ENCODE measurements around the gene XIAP.
A peak's percentile ranks its signal among the peaks of the same experiment; 100 is the strongest.
"Not testable (repeated sequence)": the region's sequence is repeated elsewhere in the genome, so short reads cannot be mapped to it uniquely, and the experiment has no call there.

XIAP gene

GRCh38 chrX:123876844-123877243 is 17.0 kb downstream of the XIAP start:
- no peak for DNase-seq

DNA sequence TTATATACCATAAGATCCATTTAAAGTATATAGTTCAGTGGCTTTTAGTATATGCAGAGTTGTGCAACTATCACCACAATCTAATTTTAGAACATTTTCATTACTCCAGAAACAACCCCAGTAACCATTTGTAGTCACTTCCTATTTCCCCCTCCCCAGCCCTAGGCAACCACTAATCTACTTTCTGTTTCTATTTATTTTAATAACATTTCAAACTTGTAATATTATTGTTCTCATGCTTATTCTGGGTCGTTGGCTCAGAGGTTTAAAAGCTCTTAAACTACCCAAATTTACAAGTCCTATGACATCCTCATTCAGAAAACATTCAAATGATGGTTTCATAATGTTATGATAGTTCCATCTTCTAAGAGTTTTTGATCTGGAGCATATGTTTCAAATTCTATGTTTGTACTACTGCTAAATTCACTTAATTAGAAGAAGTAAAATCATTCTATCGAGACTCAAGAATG is 18.4 kb downstream of the XIAP start:
- DNase-seq = peak; percentile 26

GRCh38 chrX:123881330-123881729 is 21.5 kb downstream of the XIAP start:
- no peak for DNase-seq

DNA sequence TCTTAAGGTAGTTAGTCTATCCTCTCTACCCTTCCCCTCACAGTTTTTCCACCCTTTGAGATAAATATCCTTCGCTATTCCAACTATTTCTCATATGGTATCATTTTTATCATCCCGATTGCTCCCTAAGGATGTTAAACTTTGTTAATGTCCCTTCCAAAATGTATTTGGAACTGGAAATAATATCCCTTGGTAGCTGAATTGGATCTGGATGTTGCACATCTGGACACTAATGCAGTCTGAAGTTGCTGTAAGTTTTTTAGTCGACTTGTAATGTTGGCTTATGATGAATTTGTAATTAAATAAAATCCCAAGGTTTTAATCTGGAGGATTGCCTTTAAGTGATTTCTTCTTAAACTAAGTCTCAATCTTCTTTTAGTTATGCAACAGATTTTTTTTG is 22.5 kb downstream of the XIAP start:
- no peak for DNase-seq

- peak; percentile 39 for DNase-seq
Observed at GRCh38 chrX:123884809-123885408, 25.1 kb downstream of the XIAP start.

- no peak for DNase-seq
Observed at GRCh38 chrX:123899701-123900100, 39.8 kb downstream of the XIAP start.

- DNase-seq = not testable (repeated sequence)
Observed at GRCh38 chrX:123903261-123903660, 43.4 kb downstream of the XIAP start.

DNA sequence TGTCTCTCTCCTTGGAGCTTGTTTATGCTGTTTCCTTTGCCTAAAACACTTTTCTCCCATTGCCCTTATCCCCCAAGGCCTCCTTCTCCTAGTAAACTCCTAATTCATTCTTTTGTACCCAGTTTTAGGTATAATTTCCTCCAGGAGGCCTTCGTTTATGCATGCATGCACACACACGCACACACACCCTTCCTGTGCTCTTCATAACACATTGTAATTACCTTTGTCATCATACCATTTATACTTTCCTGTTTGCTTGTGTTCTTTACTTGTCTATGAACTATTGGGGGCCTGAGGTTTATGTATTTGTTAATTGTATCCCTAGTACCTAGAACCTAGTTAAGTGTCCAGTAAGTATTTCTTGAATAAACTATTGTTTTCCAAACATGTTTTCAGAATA is 45.5 kb downstream of the XIAP start:
- no peak for DNase-seq

DNA sequence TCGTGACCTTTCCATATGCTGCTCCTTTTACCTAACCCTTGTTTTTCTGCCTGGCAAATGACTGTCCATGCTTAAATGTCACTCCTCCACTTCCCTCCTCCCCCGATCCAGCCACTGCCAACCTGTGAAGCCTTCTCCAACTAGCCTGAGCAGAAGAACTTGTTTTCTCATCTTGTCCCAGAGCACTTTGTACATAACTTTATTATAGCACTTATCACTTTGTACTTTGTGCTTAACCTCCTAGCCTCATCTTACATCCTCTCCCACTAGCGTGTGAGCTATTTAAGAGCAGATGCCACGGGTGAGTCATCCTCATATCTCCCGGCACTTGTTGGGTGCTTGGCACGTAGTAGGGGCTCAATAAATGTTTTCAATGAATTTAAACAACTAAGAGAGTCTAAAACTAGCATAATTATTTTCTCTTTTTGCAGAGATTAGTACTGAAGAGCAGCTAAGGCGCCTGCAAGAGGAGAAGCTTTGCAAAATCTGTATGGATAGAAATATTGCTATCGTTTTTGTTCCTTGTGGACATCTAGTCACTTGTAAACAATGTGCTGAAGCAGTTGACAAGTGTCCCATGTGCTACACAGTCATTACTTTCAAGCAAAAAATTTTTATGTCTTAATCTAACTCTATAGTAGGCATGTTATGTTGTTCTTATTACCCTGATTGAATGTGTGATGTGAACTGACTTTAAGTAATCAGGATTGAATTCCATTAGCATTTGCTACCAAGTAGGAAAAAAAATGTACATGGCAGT is 46.9 kb downstream of the XIAP start:
- no peak for DNase-seq

- no peak for DNase-seq
Observed at GRCh38 chrX:123909523-123909922, 49.7 kb downstream of the XIAP start.

DNA sequence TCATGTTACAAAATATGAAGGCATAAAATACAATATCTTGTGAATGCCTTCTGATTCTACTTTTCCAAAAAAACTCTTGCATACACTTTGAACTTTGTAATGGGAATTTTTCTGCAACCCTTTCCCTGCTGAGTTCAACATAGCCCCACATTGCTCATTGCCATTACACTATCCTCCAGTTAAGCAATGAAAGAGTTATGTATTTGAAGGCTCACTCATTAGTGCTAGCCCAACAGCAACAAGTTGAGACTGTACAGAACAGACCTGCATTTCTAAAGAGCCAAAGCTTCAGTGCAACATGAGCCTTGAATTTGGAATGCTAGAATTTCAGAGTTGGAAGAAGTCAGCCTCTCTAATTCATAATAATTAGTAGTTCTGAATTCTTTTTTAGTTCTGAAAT is 57.2 kb downstream of the XIAP start:
- no peak for DNase-seq

GRCh38 chrX:123918106-123918721 is 58.4 kb downstream of the XIAP start:
- DNase-seq = no peak

GRCh38 chrX:123920105-123920785 is 60.4 kb downstream of the XIAP start:
- no peak for DNase-seq

DNA sequence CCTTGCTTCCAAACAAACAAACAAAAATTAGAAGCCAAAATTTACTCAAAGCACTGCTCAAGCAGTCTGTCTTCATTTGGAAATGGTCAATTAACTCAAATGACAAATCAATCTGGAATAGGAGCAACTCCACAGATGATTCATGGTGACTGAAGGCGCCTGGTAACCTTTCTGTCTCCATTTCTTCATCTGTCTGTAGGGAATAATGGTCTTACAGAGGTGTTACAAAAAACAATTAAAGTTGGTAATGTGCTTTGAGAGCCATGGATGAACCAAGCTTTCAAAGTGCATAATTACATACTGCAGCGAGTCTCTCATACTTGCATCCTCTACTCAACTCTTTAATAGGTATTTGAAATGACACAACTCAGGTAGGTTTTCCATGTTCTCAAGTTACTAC is 63.4 kb downstream of the XIAP start:
- no peak for DNase-seq

- no peak for DNase-seq
Observed at GRCh38 chrX:123924186-123924585, 64.3 kb downstream of the XIAP start.

DNA sequence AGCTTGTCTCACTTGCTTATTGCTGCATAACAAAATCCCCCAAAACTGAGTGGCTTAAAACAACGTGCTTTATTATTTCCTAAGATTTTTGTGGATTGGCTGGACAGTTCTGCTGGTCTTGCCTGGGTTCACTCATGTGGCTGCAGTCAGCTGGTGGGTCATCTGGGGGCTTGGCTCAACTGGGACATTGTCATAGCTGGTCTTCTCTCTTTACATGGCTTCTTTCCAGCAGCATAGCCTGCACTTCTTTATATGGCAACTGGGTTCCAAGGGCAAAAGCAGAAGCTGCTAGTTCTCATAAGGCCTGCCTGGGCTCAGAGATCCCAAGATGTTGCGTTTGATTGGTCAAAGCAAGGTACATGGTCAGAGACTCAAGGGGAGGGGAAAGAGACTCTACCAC is 68.0 kb downstream of the XIAP start:
- no peak for DNase-seq

DNA sequence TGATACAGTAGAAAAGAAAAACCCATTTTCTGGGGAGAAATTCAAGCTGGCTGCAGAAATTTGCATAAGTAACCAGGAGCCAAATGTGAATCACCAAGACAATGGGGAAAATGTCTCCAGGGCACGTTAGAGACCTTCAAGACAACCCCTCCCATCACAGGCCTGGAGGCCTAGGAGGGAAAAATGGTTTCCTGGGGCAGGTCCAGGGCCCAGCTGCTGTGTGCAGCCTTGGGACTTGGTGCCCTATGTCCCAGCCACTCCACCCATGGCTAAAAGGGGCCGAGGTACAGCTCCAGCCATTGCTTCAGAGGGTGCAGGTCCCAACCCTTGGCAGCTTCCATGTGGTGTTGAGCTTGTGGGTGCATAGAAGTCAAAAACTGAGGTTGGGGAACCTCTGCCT is 72.2 kb downstream of the XIAP start:
- DNase-seq = not testable (repeated sequence)

DNA sequence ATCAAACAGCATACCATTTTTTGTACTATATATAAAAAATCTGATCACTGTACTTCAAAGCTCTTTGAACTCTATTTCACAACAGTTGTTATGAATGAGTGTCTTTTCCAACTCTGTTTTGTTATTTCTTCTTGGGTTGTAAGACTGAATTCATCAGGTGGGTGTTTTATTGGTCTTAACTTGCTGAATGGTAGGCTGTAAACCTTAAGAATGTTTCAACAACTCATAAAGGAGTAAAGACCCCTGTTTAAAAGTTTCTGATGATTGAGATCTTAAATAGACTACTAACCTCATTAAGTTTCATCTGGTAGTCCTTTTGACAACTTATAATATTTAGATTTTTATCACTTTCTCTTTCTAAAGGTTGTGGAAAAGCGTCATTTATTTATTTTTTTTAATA is 83.2 kb downstream of the XIAP start:
- DNase-seq = no peak

DNA sequence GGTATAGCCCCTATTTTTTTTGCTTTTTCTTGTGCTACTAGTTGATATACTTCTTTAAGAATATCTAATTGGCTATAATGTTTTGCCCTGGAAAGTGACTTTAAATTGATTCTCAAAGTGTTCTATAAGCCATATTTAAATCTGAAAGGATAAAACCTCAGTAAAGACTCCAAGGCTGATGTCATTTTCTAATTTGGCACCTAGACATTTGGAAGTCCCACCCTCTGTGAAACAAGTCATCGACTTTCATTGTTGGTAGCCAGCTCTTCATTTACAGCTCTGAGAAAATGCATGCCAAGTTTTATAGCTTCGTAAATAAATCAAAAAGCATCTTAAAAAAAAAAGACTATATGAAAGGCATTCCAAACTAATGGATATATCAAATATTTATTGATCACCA is 83.6 kb downstream of the XIAP start:
- no peak for DNase-seq

GRCh38 chrX:123949846-123950245 is 90.0 kb downstream of the XIAP start:
- DNase-seq = no peak

DNA sequence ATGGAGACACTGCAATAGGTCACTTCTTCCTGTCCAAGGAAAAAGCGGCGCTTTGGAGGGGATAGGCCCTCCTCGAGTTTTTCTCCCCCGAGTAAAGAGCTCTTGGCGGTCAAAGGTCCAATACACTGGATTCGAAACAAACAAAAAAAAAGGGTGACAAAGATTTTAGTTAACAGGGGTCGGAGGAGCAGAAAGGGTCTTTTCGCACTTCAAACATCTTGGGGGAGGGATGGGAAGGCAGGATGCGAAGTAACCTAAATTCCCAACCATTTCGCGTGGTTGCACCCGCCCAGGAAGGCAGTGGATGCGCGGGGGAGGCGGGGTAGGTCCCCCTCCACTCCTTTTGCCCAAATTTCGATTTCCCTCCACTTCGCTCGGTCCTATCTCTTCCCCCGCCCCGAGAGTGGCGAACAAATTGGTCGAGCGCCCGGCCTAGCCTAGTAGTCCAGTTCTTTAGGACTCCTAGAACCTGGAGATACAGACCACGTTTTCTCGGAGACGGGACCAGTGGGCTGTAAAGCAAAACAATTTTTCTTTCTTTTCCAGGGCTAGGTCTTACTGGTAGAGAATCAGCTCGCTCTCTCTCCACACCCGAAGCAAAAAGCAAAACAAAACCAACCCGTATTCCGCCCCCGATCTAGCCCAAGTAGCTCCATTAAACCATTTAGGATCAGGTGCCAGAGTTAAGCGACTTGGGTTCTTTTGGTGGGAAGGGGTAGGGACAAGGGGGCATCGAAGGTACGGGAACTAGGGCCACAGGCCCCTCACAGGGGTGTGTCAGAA is 99.6 kb downstream of the XIAP start:
- no peak for DNase-seq

DNA sequence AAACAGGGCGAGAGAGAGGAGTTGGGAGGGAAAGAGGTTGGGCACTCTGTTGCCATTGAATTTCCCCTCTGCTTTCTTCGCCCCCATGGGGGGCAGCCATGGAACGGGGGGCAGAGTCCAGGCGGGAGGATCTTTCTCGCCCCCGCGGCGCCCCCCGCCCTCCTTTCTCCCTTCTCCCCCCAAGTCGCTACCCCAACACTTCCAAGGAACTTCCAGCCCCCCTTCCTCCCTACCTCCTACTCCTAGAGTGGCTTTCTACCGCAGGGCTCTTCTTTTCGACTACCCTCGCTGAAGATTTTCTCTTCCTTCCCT is 101.1 kb downstream of the XIAP start:
- no peak for DNase-seq
